ENCODE measurements around the gene AFG3L2.
"Not testable (repeated sequence)": the region's sequence is repeated elsewhere in the genome, so short reads cannot be mapped to it uniquely, and the experiment has no call there.

GRCh38 chr18:12383759-12384158 is 6.7 kb upstream of the AFG3L2 start:
- TF ChIP-seq CTCF, POLR2AphosphoS5 (IDR thresholded peaks at IDR 0.05): not testable (repeated sequence)

Data from prostate gland (tissue), 2 donors.